ENCODE results near the gene GPX3.
A peak's percentile ranks its signal among the peaks of the same experiment; 100 is the strongest.

The GPX3 gene

GRCh38 chr5:151058301-151058700 lies 37.9 kb downstream of the GPX3 start:
- no peak for DNase-seq (ENCODE audit: low spot score)

- no peak for DNase-seq (ENCODE audit: low spot score)
Observed at GRCh38 chr5:151058891-151059489, 38.6 kb downstream of the GPX3 start.

- DNase-seq (ENCODE audit: low spot score), result no peak
Observed at GRCh38 chr5:151060742-151061141, 40.4 kb downstream of the GPX3 start.

DNA sequence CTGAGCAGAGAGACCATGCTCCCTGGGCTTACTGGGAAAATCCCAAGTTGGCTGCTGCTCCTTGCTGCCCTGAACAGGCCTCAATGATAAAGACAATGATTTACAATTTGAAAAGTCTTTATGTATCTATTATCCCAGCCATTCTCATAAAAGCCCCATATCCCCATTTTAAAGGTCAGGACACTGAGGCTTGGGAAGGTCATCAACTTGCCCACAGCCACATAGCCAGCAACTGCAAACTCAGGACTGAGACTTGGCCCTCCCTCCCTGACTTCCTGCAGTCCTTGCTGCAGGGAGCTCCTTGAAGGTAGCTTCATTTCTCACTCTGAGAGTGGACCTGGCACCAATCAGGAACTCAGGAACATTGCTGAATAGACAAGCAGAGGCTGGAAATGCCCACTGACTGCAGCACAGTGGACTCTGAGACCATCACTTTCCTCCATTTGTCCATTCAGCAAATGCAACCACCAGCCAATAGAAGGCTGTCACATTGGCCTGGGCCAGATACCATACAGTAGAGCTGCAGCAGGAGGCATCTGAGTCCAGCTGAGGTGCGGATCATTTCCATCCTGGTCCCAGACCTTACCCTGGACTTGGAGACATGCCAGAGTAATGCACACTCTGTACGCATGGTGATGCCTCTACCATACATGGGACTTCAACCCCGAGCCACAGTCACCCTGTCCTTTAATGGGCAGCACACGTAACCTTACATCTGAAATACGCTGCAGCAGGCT lies 42.2 kb downstream of the GPX3 start:
- DNase-seq (ENCODE audit: low spot score), result no peak

- peak; percentile 37 for DNase-seq (ENCODE audit: low spot score)
Observed at GRCh38 chr5:151063142-151063989, 43.0 kb downstream of the GPX3 start.

- no peak for DNase-seq (ENCODE audit: low spot score)
Observed at GRCh38 chr5:151064916-151065499, 44.6 kb downstream of the GPX3 start.

- no peak for DNase-seq (ENCODE audit: low spot score)
Observed at GRCh38 chr5:151065609-151066008, 45.2 kb downstream of the GPX3 start.

DNA sequence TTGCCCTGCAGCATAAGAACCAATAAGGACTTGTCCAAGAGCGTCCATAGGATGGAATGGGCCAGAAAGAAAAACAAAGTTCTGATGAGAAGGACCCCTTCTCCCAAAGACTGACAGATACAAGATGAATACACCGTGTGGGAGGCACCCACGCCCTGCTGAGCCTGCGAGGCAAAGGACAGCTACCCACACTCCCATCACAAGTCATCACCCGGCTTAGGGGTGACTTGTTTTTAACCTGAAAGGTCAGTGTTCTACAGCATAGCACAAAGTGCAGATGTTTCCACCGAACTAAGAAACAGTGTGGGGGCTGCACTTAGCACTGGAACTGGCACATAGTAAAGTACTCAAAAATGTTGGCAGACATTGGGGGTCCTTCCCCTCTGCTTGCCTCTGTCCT lies 46.5 kb downstream of the GPX3 start:
- no peak for DNase-seq (ENCODE audit: low spot score)

GRCh38 chr5:151067632-151068432 lies 47.4 kb downstream of the GPX3 start:
- DNase-seq (ENCODE audit: low spot score), result no peak

DNA sequence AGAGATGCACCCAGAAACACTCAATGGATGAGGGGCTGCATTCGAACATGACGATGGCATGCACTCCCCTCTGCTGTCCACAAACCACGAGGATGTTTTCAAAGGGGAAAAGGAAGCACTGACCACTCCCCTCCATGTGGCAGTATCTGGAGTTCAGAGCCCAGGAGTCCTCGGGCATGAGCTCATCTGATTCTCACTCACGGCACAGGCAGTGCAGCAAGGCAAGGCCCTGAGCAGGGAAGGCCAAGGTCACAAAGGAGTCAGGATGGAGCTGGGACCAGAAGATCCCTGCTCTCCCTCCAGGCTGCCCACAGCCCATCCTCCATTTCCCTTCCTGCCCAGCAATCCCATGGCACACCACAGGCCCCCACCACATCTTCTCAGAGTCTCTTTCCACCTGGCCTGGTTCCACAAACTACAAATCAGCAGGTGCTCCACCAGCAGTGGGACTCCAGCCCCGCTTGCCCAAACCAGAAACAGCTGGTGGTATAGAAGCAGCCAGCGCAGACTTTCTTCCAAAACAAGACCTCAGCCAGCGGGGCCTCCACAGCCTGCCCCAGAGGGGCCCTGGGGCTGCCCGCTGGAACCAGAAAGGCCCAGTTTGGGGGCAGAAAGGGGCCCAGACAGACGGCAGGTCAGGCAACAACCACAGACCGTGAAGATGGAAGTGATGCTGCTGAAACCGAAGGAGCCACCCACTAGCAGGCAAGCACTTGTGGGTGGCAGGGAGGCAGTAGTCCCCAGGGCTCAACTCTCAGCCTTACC lies 48.2 kb downstream of the GPX3 start:
- DNase-seq (ENCODE audit: low spot score), result no peak

DNA sequence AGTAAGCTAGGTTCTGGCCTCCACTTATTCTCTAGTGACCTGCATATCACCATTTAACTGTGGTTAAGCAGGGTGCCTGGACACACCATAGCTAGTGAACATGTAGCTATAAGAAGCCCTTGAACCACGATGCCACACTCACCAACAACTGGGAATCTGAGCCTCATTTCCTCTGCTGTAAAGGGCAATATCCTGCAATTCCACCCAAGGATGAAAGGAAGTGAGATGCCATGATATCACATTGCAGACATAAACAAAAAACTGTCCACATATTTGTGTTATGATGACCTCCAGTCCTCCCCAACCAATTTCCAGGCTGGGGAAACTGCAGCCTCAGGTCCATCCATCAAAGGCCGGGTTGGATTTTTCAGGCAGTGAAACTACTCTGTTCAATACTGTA lies 50.1 kb downstream of the GPX3 start:
- DNase-seq (ENCODE audit: low spot score), result no peak

DNA sequence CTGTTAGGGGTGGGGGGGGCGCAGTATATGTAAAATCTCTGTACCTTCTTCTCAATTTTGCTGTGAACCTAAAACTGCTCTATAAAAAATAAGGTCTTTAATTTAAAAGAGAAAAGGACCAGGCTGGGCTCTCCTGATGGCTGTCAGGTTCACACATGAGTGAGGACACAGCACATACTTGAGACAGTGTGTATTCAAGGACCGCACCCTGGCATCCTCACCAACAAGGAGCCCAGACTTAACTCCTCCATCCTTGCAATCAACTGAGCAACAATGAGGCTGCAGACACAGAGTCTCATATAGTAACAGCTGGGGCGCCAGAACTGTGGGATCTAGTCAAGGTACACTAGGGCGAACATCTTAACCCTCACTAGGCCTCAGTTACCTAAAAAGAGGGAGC lies 50.6 kb downstream of the GPX3 start:
- no peak for DNase-seq (ENCODE audit: low spot score)

DNA sequence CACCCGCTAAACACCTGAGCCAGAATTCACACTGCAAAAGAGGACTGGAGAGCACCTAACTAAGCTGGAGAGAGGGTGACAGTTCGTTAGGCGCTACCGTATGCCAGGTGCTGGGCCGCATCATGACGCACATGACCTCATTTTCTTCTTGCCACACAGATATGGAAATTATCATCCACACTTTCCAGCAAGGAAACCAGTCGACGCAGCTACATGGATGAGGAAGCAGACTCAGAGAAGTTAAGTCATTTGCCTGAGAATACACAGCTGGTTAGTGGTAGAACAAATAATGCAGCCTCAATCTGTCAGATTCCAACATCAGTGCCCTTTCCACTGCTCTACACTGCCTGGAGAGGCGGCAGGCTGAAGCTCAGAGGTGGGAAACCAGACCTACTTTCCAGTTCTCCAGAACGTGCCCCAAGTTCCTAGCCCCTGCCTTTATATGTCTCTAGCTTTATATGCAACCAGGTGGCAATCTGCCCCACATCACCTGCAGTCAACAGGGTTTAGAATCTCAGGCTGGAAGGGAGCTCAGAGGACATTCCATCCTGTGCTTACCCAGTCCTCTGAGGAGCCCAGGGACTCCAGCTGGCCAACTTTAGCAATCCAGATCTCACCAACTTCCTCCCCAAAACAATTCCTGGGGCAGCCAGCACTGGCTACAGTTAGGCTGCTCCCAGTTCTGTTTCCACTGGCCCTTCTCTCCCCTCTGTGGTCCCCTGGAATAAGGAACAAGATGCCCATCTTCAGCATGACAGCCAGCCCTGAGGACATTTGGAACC lies 51.6 kb downstream of the GPX3 start:
- DNase-seq (ENCODE audit: low spot score), result no peak

- no peak for DNase-seq (ENCODE audit: low spot score)
Observed at GRCh38 chr5:151072630-151073025, 52.2 kb downstream of the GPX3 start.

GRCh38 chr5:151073280-151073679 lies 52.9 kb downstream of the GPX3 start:
- DNase-seq (ENCODE audit: low spot score), result no peak

DNA sequence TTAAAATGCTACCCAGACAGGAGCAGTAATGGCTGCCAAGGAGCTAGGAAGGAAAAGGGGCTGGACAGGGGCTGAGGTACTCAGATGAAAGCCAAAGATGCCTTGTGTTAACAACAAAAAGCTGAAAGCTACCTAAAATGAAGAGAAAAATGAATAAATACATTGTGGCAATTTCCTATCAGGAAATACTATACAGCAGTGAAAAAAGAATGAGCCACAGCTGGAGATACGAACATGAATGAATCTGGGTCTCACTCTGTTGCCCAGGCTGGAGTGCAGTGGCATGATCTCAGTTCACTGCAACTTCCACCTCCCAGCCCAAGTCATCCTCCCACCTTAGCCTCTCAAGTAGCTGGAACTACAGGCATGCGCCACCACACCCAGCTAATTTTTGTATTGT lies 54.2 kb downstream of the GPX3 start:
- no peak for DNase-seq (ENCODE audit: low spot score)

- DNase-seq (ENCODE audit: low spot score), result no peak
Observed at GRCh38 chr5:151075698-151076331, 55.4 kb downstream of the GPX3 start.

- DNase-seq (ENCODE audit: low spot score), result no peak
Observed at GRCh38 chr5:151076616-151077015, 56.2 kb downstream of the GPX3 start.

DNA sequence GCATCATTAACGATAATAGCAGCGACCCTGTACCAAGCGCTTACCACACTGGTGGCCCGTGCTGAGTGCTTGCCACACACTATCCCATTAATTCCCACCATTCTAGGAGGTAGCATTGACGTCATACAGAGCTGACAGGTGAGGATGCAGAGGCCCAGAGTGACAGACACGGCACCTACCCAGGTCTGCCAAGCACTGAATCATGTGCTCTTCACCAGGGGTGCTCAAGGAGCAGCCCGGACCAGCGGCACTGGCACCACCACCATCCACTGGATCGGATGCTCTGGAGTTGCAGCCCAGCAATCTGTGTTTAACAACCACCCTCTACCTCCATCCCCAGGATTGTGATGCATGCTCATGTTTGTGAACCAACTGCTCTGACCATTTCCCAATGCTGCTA lies 57.0 kb downstream of the GPX3 start:
- no peak for DNase-seq (ENCODE audit: low spot score)

DNA sequence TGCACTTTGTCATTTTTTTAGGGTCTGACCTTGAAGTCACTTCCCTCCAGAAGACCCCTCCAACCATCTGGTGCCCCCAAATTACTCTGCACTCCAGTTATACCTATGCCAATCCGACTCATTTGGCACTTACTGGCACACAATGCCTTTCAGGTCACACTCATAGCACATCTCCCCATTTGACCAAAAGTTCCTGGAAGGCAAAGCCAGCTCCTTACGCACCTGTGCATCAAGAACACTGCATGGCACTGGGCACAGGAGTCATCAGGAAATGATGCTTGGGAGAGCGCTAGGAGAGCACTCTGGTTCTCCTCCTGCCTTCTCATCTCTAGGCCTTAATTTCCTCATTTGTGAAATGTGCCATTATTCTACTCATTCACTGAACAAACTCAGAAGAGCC lies 57.6 kb downstream of the GPX3 start:
- DNase-seq (ENCODE audit: low spot score), result no peak

All from hematopoietic multipotent progenitor cell treated with erythropoietin and hydrocortisone succinate and interleukin-3 and kit ligand, for 15 days (in vitro differentiated cells).